ENCODE data around the gene CYTH4.

- no peak for TF ChIP-seq TEAD4 (CRISPR knock-in tag; IDR thresholded peaks at IDR 0.05)
- TF ChIP-seq CTCF (IDR thresholded peaks at IDR 0.05) = no peak
- TF ChIP-seq MYBL2 (CRISPR knock-in tag; IDR thresholded peaks at IDR 0.05) = no peak
- TF ChIP-seq TP53 (CRISPR knock-in tag; IDR thresholded peaks at IDR 0.05) = no peak
- TF ChIP-seq FOXP4 (CRISPR knock-in tag; IDR thresholded peaks at IDR 0.05) = no peak
- no peak for TF ChIP-seq ZNF121 (CRISPR knock-in tag; IDR thresholded peaks at IDR 0.05)
- no peak for TF ChIP-seq E2F4 (CRISPR knock-in tag; IDR thresholded peaks at IDR 0.05; ENCODE audit: borderline replicate concordance, low read depth)
- no peak for TF ChIP-seq ZNF317 (CRISPR knock-in tag; IDR thresholded peaks at IDR 0.05; ENCODE audit: borderline replicate concordance, low read depth)
- TF ChIP-seq ARID4B (CRISPR knock-in tag; IDR thresholded peaks at IDR 0.05; ENCODE audit: borderline replicate concordance) = no peak
- TF ChIP-seq IRF1 (CRISPR knock-in tag; IDR thresholded peaks at IDR 0.05) = no peak
- TF ChIP-seq ETV6 (CRISPR knock-in tag; IDR thresholded peaks at IDR 0.05) = no peak
- no peak for TF ChIP-seq ZNF396 (CRISPR knock-in tag; IDR thresholded peaks at IDR 0.05; ENCODE audit: borderline replicate concordance)
- TF ChIP-seq CREB1 (CRISPR knock-in tag; IDR thresholded peaks at IDR 0.05) = no peak
- TF ChIP-seq ELF4 (CRISPR knock-in tag; IDR thresholded peaks at IDR 0.05; ENCODE audit: low read depth) = no peak
Observed at GRCh38 chr22:37233751-37234631, 48.3 kb upstream of the CYTH4 start.
